Activated CD8-positive, alpha-beta T cell treated with anti-CD3 and anti-CD28 coated beads, Interleukin-2, amount 10 ng/mL, durations not matched to agents 7 days and 5 days (primary cell): ENCODE data around the gene ZMYM2. TPM values are rescaled to one million over a fixed set of nuclear protein-coding genes. Genes with fewer than 3 reads are reported as not detected.

Experiments
- ATAC-seq: fragments of 150-1000 bp; cut with Tn5 transposase; one replicate; pipeline ENCODE4 v1.10.0; 2021; ENCODE audit warnings: moderate library complexity
- CTCF ChIA-PET: fragments of 350-600 bp; sonication (Branson Sonifier 250); formaldehyde crosslinking; loops from one replicate; lab custom pipeline; 2021; ENCODE audit warnings: antibody characterized with exemption; lab: Charles Lee
- POLR2A ChIA-PET: fragments of 350-600 bp; sonication (Branson Sonifier 250); formaldehyde crosslinking; loops from one replicate; lab custom pipeline; 2021; ENCODE audit warnings: antibody characterized with exemption; lab: Charles Lee
- DNase-seq: peaks from one replicate; pipeline ENCODE4 v3.0.0-alpha.2; 2020
- H3K27ac Mint-ChIP-seq: one replicate; pipeline ENCODE4 v1.8.0; 2021; ENCODE audit warnings: mild to moderate bottlenecking, mixed read lengths
- H3K27me3 Mint-ChIP-seq: one replicate; pipeline ENCODE4 v1.8.0; 2021; ENCODE audit warnings: low read depth, mixed read lengths
- H3K36me3 Mint-ChIP-seq: one replicate; pipeline ENCODE4 v1.8.0; 2021; ENCODE audit warnings: low read depth, mixed read lengths
- H3K4me1 Mint-ChIP-seq: one replicate; pipeline ENCODE4 v1.8.0; 2021; ENCODE audit warnings: low read depth, mixed read lengths
- H3K4me3 Mint-ChIP-seq: one replicate; pipeline ENCODE4 v1.8.0; 2021; ENCODE audit warnings: mild to moderate bottlenecking, mixed read lengths
- H3K9me3 Mint-ChIP-seq: one replicate; pipeline ENCODE4 v1.8.0; 2022; ENCODE audit warnings: mixed read lengths; ENCODE audit not compliant: insufficient read depth
- total RNA-seq, 2 experiments: library from RNA; stranded (reverse); gene quantifications; one replicate each; pipeline ENCODE4 v1.2.3, GENCODE V29; 2021

The ZMYM2 gene
- total RNA-seq, 2 experiments from 2014 or later, result 45.6 to 51.8 TPM

- ChIA-PET POLR2A (interaction anchor here (1.4 kb wide), 1 partner anchor 143 kb away, joined by 4 read pairs; no protein-coding TSS in a partner anchor), CTCF (interaction anchor here (0.8 to 2.7 kb wide), 19 partner anchors 10 to 183 kb away, joined by 3 to 13 read pairs (median 4); partner anchors contain the start of gene GJA3)
- no peak for ATAC-seq
- H3K4me3 Mint-ChIP-seq, result no peak overlapping the region
- no peaks in the 10 kb centered on the region for H3K27me3 Mint-ChIP-seq
- H3K27ac Mint-ChIP-seq, result no peak overlapping the region
- peak; percentile 25 for DNase-seq
- peaks cover 12% of the 10 kb centered on the region for H3K4me1 Mint-ChIP-seq
- peaks cover 18% of the 10 kb centered on the region for H3K36me3 Mint-ChIP-seq
- H3K9me3 Mint-ChIP-seq, result no peaks in the 10 kb centered on the region
Observed at GRCh38 chr13:19984430-19985218, 26.1 kb downstream of the ZMYM2 start.

DNA sequence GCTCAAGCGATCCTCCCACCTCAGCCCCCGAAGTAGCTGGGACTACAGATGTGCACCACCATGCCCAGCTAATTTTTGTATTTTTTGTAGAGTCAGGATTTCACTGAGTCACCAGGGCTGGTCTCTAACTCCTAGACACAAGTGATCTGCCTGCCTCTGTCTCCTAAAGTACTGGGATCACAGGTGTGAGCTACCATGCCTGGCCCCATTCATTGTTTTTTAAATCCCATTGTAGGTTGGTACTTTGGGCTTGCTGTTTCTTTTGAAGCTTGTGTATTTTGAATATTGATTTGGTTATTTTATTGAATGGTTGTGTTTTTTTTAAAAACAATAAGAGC is 26.7 kb downstream of the ZMYM2 start:
- DNase-seq (no peak), ATAC-seq (no peak)
- Mint-ChIP-seq H3K27me3 (no peaks in the 10 kb centered on the region), H3K4me1 (peaks cover 16% of the 10 kb centered on the region), H3K36me3 (peaks cover 15% of the 10 kb centered on the region), H3K9me3 (no peaks in the 10 kb centered on the region), H3K27ac (no peak overlapping the region), H3K4me3 (no peak overlapping the region)
- CTCF ChIA-PET, result interaction anchor here (0.8 to 2.7 kb wide), 19 partner anchors 8 to 178 kb away, joined by 3 to 13 read pairs (median 4); partner anchors contain the start of gene GJA3
- POLR2A ChIA-PET, result interaction anchor here (1.4 kb wide), 1 partner anchor 142 kb away, joined by 4 read pairs; no protein-coding TSS in a partner anchor

DNA sequence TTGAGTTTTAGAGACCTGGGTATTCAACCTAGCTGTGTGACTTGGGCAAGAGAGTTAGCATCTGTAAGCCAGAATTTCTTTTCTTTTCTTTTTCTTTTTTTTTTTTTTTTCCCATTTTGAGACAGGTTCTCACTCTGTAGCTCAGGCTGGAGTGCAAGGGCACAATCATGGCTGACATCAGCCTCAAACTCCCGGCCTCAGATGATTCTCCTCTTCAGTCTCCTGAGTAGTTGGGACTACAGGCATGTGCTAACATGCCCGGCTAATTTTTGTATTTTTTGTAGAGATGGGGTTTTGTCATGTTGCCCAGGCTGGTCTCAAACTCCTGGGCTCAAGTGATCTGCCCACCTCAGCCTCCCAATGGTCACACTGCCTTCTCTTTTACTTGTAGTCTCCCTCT is 33.0 kb downstream of the ZMYM2 start:
- H3K4me3 Mint-ChIP-seq, result no peak overlapping the region
- peaks cover 26% of the 10 kb centered on the region for H3K36me3 Mint-ChIP-seq
- ChIA-PET CTCF (no interaction called here), POLR2A (no interaction called here)
- H3K27me3 Mint-ChIP-seq, result no peaks in the 10 kb centered on the region
- H3K4me1 Mint-ChIP-seq, result peaks cover 8% of the 10 kb centered on the region
- no peaks in the 10 kb centered on the region for H3K9me3 Mint-ChIP-seq
- no peak for ATAC-seq
- no peak for DNase-seq
- no peak overlapping the region for H3K27ac Mint-ChIP-seq

- Mint-ChIP-seq H3K36me3 (peaks cover 34% of the 10 kb centered on the region), H3K4me3 (no peak overlapping the region), H3K27me3 (no peaks in the 10 kb centered on the region), H3K4me1 (peaks cover 8% of the 10 kb centered on the region), H3K9me3 (no peaks in the 10 kb centered on the region), H3K27ac (no peak overlapping the region)
- ChIA-PET CTCF (no interaction called here), POLR2A (no interaction called here)
- no peak for ATAC-seq
- DNase-seq, result no peak
Observed at GRCh38 chr13:19993024-19993423, 34.5 kb downstream of the ZMYM2 start.

DNA sequence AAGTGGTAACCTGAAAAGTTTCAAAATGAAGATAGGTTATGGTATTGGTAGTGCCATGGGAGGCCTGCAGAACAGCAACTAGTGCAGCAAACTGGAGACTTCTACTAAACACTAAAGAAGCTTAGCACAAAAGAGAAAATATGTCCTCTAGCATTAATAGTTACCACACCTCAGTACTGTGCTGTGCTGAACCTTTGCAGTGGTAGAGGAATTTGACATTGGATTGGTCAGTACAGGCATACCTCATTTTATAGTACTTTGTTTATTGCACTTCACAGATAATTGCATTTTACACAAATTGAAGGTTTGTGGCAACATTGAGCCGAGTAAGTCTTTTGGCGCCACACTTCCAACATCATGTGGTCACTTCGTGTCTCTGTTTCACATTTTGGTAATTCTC is 40.4 kb downstream of the ZMYM2 start:
- no peak for ATAC-seq
- H3K27me3 Mint-ChIP-seq, result no peaks in the 10 kb centered on the region
- no peak for DNase-seq
- no peak overlapping the region for H3K4me3 Mint-ChIP-seq
- H3K9me3 Mint-ChIP-seq, result no peaks in the 10 kb centered on the region
- H3K27ac Mint-ChIP-seq, result no peak overlapping the region
- ChIA-PET CTCF (interaction anchor here (1.0 to 3.6 kb wide), 3 partner anchors 13 to 39 kb away, joined by 3 to 11 read pairs (median 3); no protein-coding TSS in a partner anchor), POLR2A (no interaction called here)
- H3K4me1 Mint-ChIP-seq, result peaks cover 10% of the 10 kb centered on the region
- peaks cover 43% of the 10 kb centered on the region for H3K36me3 Mint-ChIP-seq

DNA sequence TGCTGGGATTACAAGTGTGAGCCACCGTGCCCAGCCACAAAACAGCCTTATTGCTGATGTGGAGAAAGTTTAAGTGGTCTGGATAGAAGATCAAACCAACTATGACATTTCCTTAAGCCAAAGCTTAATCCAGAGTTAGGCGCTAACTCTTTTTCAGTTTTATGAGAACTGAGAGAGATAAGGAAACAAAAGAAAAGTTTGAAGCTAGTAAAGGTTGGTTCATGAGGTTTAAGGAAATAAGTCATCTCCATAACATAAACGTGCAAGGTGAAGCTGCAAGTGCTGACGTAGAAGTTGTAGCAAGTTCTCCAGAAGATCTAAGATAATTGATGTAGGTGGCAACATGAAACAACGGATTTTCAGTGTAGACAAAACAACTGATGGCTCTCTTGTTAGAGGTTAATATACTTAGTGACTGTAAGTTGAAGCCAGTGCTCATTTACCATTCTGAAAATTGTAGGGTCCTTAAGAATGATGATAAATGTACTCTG is 41.6 kb downstream of the ZMYM2 start:
- ATAC-seq (no peak), DNase-seq (no peak)
- Mint-ChIP-seq H3K36me3 (peaks cover 45% of the 10 kb centered on the region), H3K27ac (no peak overlapping the region), H3K4me3 (no peak overlapping the region), H3K4me1 (peaks cover 10% of the 10 kb centered on the region), H3K9me3 (no peaks in the 10 kb centered on the region), H3K27me3 (no peaks in the 10 kb centered on the region)
- ChIA-PET CTCF (interaction anchor here (3.6 kb wide), 1 partner anchor 14 kb away, joined by 11 read pairs; no protein-coding TSS in a partner anchor), POLR2A (no interaction called here)

DNA sequence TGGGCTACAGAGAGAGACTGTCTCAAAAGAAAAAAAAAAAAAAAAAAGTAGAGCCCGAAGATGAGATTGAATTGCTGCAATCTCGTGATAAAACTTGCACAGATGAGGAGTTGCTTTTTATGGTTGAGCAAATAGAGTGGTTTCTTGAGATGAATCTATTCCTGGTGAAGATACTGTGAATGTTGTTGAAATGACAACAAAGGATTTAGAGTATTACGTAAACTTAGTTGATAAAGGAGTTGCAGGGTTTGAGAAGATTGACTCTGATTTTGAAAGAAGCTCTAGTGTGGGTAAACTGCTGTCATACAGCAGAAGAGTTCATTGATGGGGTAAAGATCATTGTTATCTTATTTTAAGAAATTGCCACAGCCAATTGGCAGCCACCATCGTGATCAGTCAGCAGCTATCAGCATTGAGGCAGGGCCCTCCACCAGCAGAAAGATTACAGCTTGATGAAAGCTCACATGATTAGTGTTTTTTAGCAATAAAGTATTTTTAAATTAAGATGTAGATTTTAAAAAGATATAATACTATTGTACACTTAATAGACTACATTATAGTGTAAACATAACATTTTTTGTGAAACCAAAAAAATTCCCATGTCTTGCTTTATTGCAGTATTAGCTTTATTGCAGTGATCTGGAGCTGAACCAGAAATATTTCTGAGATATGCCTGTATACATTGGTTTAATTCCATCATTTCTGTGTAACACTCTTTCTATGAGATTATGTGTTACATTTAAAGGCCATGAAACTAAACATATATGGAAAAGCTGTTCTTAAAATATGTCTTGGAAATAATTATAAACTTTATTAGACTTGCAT is 43.1 kb downstream of the ZMYM2 start:
- POLR2A ChIA-PET, result no interaction called here
- H3K9me3 Mint-ChIP-seq, result no peaks in the 10 kb centered on the region
- H3K36me3 Mint-ChIP-seq, result peaks cover 41% of the 10 kb centered on the region
- CTCF ChIA-PET, result interaction anchor here (1.5 to 3.6 kb wide), 2 partner anchors 16 to 17 kb away, joined by 8 to 11 read pairs; no protein-coding TSS in a partner anchor
- no peak overlapping the region for H3K4me3 Mint-ChIP-seq
- peaks cover 10% of the 10 kb centered on the region for H3K4me1 Mint-ChIP-seq
- no peak for ATAC-seq
- H3K27me3 Mint-ChIP-seq, result no peaks in the 10 kb centered on the region
- DNase-seq, result no peak
- no peak overlapping the region for H3K27ac Mint-ChIP-seq

DNA sequence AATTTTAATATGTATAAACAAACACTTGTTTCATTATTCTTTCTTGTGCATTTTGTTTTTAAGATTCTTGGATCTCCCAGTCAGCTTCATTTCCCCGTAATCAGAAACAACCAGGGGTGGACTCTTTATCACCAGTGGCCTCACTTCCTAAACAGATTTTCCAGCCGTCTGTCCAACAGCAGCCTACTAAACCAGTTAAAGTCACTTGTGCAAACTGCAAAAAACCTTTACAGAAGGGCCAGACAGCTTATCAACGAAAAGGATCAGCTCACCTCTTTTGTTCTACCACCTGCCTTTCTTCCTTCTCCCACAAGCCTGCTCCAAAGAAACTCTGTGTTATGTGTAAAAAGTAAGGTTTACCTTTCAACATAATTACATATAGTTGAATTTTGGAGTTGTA is 44.3 kb downstream of the ZMYM2 start:
- Mint-ChIP-seq H3K27me3 (no peaks in the 10 kb centered on the region), H3K4me3 (no peak overlapping the region), H3K9me3 (no peaks in the 10 kb centered on the region), H3K36me3 (peaks cover 44% of the 10 kb centered on the region), H3K4me1 (peaks cover 10% of the 10 kb centered on the region), H3K27ac (no peak overlapping the region)
- DNase-seq (no peak), ATAC-seq (no peak)
- ChIA-PET CTCF (interaction anchor here (1.5 kb wide), 1 partner anchor 18 kb away, joined by 8 read pairs; no protein-coding TSS in a partner anchor), POLR2A (no interaction called here)

DNA sequence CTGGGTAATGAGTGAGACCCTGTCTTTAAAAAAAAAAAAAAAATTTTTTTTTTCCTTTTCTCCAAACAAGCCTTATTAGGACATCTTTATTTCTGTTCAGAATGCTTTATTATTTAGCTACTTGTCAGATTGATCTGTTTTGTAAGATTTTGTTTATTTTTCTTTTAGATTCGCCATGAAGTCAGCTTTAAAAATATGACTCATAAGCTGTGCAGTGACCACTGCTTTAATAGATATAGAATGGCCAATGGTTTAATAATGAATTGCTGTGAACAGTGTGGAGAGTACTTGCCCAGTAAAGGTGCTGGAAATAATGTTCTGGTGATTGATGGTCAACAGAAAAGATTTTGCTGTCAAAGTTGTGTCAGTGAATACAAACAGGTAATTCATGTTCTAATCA is 47.7 kb downstream of the ZMYM2 start:
- ATAC-seq (no peak), DNase-seq (no peak)
- ChIA-PET CTCF (no interaction called here), POLR2A (no interaction called here)
- H3K27ac Mint-ChIP-seq, result no peak overlapping the region
- H3K4me1 Mint-ChIP-seq, result peaks cover 7% of the 10 kb centered on the region
- no peaks in the 10 kb centered on the region for H3K9me3 Mint-ChIP-seq
- H3K4me3 Mint-ChIP-seq, result no peak overlapping the region
- peaks cover 54% of the 10 kb centered on the region for H3K36me3 Mint-ChIP-seq
- no peaks in the 10 kb centered on the region for H3K27me3 Mint-ChIP-seq

DNA sequence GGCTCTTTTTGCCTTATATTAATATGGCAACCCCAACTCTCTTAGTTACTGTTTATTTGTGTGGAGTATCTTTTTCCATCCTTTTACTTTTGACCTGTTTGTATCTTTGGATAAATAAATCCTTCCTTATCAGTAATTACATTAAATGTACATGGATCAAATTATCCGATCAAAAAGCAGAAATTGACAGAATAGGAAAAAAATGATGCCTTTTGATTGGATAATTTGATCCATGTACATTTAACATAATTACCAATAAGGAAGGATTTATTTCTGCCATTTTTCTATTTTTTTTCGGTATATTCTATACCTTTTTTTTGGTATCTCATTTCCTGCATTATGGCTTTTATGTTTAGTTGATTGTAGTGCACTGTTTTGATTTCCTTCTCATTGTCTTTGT is 57.2 kb downstream of the ZMYM2 start:
- H3K36me3 Mint-ChIP-seq, result peaks cover 72% of the 10 kb centered on the region
- DNase-seq, result no peak
- no peaks in the 10 kb centered on the region for H3K27me3 Mint-ChIP-seq
- no peaks in the 10 kb centered on the region for H3K4me1 Mint-ChIP-seq
- CTCF ChIA-PET, result no interaction called here
- ATAC-seq, result no peak
- peaks cover 14% of the 10 kb centered on the region for H3K9me3 Mint-ChIP-seq
- no peak overlapping the region for H3K27ac Mint-ChIP-seq
- POLR2A ChIA-PET, result no interaction called here
- H3K4me3 Mint-ChIP-seq, result no peak overlapping the region

GRCh38 chr13:20016649-20017364 is 58.3 kb downstream of the ZMYM2 start:
- Mint-ChIP-seq H3K27ac (no peak overlapping the region), H3K27me3 (no peaks in the 10 kb centered on the region), H3K9me3 (peaks cover 14% of the 10 kb centered on the region), H3K36me3 (peaks cover 73% of the 10 kb centered on the region), H3K4me1 (peaks cover 6% of the 10 kb centered on the region), H3K4me3 (no peak overlapping the region)
- DNase-seq (no peak), ATAC-seq (no peak)
- ChIA-PET POLR2A (no interaction called here), CTCF (no interaction called here)
